Loucy (cell line): ENCODE results near the gene FTL.

ENCODE experiments used
- EZH2phosphoT487 ChIP-seq: fragments of 200-600 bp; IDR thresholded peaks from 2 replicates; pipeline ENCODE4 v1.6.1; 2018; ENCODE audit warnings: antibody characterized with exemption, mild to moderate bottlenecking, moderate library complexity, borderline replicate concordance
- TF ChIP-seq, protein P1 (sequence below): fragments of 200-600 bp; sonication (generic); conservative IDR thresholded peaks from 2 replicates; pipeline ENCODE4 v1.5.1; 2014; ENCODE audit warnings: mild to moderate bottlenecking, antibody characterized with exemption, low read length

DNA sequence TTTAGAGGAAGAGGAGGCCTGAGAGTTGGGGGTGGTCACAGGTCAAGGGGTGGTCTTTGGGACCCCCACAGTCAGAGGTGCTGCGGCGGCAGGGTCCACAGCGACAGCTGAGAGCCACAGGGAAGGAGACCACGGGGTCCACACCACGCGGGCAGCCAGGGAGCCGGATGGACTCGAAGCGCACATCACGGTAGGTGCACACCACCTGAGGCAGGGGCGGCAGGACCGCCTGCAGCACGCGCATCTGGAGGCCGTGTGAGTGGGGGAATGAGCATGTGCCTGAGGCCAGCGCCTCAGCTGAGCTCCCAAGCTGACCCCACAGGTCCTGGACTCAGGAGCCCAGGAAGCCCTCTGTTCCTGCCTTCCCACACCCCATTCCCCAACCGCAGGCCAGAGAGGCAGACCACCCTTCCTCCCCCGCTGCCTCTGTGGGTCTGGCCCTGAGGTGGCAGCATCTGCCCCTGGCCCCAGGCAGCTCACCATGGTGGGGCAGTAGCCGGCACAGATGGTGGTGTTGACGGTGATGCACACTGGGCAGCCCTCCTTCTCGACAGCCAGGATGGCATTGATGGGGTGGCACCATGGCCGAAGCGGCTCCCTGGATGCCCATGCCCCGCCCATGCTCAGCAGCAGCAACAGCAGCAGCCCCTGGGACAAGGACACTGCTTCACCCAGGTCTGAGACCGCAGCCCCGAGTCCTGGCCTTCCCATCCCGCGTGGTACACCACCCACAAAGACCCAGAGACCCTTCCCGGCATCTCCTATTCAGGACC lies 51.1 kb downstream of the FTL start:
- TF ChIP-seq, protein P1, sequence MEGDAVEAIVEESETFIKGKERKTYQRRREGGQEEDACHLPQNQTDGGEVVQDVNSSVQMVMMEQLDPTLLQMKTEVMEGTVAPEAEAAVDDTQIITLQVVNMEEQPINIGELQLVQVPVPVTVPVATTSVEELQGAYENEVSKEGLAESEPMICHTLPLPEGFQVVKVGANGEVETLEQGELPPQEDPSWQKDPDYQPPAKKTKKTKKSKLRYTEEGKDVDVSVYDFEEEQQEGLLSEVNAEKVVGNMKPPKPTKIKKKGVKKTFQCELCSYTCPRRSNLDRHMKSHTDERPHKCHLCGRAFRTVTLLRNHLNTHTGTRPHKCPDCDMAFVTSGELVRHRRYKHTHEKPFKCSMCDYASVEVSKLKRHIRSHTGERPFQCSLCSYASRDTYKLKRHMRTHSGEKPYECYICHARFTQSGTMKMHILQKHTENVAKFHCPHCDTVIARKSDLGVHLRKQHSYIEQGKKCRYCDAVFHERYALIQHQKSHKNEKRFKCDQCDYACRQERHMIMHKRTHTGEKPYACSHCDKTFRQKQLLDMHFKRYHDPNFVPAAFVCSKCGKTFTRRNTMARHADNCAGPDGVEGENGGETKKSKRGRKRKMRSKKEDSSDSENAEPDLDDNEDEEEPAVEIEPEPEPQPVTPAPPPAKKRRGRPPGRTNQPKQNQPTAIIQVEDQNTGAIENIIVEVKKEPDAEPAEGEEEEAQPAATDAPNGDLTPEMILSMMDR, result no peak
- TF ChIP-seq EZH2phosphoT487, result no peak
